SKM-1 (cell line): ENCODE results near the gene YIF1B.
"Not testable (repeated sequence)": the region's sequence is repeated elsewhere in the genome, so short reads cannot be mapped to it uniquely, and the experiment has no call there.

Experiments
- DNase-seq: peaks from one replicate; lab custom pipeline; 2025; ENCODE audit not compliant: unreplicated experiment; lab: John Stamatoyannopoulos, UW

YIF1B gene

DNA sequence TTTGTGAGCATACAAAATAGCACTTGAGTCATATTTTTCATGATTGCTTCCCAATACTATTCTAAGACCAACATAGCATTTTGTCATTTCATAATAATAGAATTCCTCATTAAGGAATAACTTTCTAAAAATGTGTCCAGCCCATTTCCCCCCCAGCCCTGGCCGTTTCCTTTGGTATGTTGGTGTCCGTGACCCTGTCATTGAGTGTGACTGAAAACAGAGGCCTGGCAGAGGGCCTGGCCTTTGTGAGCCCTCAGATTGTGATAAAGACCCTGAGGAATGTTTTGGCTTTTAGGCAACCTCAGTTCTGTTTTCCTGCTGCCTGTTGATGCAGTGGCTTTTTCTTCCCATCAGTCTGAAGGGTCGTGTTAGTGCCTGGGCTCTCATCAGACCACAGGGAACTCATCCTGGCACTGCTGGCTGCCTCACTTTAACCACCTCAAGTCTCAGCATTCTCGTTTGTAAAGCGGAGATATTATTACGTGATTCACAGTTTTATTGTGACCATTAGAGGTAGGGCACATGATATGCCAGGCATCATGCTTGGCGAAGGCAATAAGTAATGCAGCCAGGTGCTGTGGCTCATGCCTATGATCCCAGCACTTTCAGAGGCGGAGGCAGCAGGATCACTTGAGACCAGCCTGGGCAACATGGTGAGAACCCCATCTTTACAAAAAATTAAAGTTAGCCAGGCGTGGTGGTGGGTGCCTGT, 37.6 kb downstream of the YIF1B start:
- DNase-seq, result no peak

DNA sequence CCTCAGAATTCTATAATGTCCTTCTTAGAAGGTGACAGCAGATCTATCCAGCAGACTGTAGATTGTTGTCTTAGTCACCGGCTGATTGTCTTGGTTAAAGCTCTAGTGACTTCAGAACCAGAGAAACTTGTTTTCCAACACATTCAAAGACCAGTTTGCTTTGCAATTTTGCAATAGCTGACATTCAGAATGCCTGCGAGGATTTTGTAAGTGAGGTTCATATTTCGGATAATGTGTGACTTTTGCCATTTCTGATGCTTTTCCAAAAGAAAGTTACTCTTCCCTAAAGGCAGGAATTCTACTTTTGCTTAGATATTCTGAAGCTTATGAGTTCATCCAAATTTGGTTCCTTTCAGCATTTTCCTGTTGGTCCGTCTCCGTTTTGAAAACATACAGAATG, 38.2 kb downstream of the YIF1B start:
- DNase-seq, result no peak

DNA sequence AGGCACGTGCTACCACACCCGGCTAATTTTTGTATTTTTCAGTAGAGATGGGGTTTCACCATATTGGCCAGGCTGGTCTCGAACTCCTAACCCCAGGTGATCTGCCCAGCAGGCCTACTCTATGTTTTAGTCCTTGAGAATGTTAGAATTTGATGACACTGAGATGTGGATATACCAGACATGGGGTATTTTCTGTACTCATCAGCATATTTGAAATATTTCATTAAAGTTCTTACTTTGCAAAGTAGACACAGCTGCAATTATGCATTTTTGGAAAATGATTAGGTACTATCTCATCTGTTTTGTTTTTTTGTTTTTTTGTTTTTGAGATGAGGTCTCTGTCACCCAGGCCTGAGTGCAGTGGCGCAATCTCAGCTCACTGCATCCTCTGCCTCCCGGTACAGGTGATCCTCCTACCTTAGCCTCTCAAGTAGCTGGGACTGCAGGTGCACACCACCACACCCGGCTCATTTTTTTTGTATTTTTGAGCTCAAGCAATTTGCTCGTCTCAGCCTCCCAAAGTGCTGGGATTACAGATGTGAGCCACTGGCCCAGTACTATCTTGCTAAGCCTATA, 38.7 kb downstream of the YIF1B start:
- no peak for DNase-seq

DNA sequence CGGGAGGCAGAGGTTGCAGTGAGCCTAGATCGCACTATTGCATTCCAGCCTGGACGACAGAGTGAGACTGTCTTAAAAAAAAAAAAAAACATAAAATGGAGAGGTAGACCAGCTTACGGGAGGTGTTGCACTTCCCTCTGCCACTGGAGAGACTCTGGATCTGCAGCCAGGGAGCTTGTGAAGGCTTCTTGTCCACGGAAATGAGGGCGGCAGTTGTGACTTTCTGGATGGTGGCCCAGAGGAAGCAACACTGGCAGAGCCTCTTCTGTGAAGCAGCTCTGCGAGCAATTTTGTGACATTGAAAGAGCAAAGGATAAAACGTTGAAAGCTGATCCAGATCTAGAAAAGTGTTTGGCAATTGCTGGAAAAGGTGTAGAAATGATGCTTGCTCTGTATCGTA, 41.0 kb downstream of the YIF1B start:
- DNase-seq, result no peak

DNA sequence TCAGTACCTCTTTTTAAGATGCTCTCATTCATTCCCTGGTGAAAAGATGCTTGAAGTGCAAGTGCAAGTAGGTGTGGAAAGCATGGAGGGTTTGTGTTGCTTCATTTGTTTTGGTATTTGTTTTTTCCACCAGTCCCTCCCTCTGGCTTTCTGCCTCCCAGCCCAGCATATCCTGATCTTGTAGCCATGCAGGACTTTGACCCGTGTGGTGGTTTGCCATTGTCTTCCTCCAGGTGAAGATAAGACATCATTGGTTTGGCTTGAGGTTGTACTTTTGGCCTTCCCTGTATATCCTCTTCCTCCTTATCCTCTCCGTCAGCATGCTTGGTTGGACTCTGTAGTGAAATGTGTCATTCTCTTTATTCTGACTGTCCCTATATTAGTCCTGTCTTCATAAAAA, 42.2 kb downstream of the YIF1B start:
- DNase-seq, result no peak

DNA sequence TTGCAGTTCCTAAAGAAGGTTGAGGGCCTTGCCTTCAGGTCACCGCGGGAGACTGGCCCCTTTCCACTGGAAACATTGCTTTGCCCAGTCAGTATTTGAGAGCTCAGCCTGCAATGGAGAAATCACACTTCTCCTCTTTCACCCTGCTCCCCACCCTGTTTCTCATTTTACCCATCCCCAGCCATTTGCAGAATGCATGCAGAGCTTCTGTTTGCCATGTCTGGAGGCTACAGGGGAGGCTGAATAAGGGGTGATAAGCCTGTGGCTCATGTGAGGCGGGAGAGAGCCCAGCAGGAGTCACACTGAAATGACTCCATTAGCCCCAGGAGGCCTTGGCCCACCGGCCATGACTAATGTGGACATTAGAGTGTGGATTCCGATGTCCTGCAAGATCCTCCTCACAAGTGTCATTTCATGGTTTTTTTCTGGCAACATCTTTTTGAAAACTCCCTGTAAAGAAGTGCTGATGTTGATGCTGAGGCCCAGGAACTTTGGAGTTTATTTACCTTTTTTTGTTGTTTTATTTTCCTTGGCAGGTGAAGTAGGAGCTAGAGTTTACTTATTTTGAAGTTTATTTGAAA, 45.1 kb downstream of the YIF1B start:
- DNase-seq, result no peak

DNA sequence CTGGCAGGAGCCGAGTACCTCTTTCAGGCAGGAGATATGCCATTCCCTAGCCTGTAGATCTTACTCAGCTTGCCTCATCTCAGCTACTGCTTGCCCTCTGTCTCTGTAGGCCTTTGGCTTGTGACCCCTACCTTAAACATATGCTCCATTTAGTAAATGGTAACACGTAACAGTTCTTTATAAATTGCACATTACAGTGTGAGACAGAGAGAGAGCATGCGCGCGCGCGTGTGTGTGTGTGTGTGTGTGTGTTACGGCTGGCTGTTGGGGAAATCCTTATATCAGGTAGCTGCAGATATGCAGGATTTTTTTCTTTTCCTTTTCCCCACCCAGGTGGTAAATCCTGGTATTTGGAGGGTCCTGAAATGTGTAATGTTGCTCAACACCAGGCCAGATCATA, 47.2 kb downstream of the YIF1B start:
- no peak for DNase-seq

DNA sequence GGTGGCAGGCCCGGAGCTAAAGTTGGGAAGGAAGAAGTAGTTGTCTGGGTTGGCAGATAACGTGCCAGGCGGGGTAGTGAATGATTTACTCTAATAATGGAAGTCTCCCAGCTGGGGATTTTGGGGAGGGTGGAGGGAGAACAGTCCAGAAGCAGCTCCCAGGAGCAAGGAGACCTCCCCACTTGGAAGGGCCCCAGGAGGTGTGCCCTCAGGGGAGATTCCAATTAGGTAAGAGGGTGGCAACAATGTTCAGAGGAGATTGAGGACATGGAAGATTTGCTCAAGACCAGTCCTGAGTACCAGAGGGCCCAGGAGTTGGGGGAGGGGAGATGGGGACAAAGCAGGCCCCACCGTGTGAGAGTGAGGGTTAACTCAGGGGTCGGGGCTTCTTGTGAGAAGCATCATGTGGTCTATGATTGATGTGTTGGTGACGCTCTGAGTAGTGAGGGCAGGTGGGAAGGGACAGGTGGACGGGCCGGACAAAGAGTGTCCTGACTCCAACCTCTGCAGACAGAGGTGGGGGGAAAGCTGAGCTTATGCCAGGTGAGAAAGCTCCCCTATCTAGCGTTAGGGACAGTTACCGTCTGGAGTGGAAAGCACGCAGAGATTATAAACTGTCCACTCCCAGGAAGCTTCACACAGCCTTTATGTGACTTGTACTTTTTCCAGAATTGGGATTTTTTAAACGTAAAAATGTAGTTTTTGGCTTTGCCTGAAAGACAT, 47.8 kb downstream of the YIF1B start:
- DNase-seq, result no peak

DNA sequence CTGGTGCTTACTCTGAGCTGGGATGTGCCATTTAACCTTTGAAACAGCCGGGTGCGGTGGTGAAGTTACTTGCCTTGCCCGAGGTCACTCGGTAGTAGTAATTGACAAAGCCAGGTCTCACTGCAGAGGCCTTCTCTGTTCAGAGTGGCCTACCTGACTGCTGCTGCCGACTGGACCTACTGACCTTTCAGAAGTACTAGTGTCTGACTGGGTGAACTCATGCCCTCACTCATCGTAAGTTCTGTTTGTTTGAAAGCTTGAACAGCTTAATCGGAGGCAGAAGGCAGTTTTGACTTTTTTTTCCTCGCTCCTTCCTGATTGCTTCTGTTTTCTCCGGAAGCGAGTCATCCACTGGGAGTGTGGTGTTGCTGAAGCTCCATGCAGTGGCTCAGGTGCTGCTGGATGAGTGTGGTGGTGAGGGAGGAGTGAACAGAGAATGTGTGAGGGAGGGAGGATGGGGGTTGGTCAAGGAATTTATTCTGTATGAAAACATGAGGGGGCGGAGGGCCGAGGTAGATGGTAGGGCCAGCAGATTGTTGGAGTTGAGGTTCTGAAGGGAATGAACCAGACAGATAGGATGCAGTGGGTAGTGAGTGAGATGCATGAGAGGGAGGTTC, 48.7 kb downstream of the YIF1B start:
- DNase-seq, result no peak

DNA sequence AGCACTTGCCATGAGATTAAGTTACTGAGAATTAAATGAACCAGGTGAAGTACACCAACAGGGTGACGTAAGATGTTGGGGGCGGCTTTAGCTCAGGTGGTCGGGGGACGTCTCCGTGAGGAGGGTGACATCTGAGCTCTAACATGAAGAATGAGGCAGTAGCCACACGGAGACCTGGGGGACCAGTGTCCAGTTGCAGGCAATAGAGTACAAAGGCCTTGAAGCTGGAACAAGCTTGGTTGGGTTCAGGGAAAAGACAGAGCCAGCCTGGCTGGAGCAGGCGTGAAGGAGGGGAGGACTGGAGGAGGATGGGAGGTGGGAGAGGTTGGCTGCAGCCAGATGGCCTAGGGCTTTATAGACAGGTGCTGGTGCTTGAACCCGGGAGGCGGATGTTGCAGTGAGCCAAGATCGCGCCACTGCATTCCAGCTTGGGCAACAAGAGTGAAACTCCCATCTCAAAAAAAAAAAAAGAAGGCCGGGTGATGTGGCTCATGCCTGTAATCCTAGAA, 49.8 kb downstream of the YIF1B start:
- no peak for DNase-seq

DNA sequence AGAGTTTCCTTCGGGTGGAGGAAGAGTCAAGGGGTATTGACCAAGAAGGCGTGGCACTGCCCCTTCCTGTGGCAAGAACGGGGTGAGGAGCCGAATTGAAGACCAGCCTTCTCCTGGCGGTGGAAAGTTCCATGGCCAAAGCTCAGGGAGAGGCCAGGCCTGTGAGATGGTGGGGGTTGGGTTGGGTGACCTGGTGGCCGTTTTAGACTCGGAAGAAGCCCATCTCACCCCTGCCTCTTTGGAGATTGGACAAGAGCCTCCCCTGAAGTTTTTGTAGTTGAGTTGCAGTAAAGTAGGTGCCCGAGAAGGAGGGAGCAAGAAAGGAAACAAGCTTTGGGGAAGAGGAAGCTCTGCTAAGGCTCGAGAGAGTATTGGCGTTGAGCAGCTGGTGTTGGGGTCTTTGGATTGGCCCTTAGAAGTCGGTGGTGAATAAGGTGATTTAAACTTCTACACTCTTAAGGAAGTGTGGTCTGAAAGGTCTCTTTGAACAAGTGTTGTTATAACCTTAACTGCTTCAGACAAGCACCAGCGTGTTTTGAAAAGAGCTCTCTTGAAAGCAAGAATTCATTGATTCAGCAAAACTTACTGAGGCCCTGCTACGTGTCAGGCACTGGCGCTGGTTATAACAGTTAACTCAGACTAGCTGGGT, 50.4 kb downstream of the YIF1B start:
- DNase-seq, result no peak

DNA sequence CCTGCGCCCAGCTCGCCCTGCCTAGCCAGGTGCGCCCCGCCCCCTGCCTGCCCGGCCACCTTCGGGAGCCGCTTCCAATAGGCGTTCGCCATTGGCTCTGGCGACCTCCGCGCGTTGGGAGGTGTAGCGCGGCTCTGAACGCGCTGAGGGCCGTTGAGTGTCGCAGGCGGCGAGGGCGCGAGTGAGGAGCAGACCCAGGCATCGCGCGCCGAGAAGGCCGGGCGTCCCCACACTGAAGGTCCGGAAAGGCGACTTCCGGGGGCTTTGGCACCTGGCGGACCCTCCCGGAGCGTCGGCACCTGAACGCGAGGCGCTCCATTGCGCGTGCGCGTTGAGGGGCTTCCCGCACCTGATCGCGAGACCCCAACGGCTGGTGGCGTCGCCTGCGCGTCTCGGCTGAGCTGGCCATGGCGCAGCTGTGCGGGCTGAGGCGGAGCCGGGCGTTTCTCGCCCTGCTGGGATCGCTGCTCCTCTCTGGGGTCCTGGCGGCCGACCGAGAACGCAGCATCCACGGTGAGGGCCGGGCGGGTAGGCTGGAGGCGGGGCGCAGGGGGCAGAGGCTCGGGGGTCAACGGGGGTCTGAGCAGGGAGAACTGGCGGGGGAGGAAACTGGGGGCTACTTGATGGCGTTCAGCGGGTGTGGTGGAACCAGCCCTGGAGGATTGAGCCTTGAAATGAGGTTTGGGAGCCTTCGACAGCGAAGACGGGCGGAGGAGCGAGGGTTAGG, 51.1 kb downstream of the YIF1B start, which contains the start of gene SPINT2:
Gene SPINT2 (plus strand): TSS at position 88 of the 727 bp plus-strand sequence. CDS start 320 bp downstream, at position 408.
- no peak for DNase-seq

DNA sequence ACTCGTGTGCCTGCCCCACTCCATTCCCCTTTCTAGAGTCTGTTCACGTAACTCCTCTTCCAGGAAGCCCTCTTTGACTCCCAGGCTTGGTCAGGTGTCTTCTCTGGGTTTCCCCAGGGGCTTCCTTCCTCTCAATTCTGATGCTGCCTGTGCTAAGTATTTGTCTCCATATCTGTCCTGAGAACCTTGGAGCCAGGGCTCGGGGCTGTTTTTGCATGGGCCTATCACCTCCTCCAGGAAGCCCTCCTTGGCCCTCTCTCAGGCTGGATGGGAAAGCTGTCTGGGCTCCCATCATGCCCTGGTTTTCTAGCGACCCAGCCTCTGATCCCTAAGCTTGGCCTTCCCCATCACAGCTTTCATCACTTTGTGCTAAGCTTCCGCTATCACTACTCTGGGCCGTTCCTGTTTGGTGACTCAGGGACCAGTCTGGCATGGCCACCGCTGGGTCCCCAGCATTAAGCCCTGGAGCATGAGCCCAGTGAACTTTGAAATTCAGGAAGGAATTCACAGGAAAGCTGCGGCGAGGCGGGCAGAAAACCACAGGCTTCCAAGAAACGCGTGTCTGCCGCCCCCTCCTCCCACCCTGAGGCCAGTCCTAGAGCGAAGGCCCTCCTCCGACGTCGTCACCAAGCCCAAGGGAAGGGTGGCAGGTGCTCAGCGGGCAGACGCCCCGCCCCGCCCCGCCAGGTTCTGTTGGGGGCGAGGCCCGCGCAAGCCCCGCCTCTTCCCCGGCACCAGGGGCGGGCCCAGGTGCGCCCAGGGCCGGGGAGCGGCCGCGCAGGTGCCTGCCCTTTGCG, 51.9 kb downstream of the YIF1B start:
- DNase-seq, result no peak

DNA sequence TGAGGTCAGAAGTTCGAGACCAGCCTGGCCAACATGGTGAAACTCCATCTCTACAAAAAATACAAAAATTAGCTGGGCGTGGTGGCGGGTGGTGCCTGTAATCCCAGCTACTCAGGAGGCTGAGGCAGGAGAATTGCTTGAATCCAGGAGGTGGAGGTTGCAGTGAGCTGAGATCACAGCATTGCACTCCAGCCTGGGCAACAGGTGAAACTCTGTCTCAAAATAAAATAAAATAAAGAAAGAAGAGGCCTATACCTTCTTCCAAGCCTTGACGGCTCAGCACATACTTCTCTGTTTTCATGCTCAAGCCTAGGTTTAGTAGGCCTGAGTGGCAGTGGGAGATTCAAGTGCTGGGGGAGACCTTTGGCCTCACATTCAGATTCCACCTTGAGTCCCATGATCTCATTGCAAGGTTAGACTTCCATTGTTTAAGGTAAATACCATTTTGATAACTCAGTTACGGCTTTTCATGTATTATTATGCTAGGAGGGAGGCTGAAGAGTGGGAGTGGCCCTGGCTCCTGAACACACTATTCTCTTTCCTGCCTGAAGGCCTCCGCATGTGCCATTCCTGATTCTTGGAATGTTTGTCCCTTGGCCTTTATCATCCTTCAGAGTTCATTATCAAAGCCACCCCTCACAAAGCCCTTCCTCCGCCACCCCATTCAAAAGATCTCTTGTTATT, 53.0 kb downstream of the YIF1B start:
- no peak for DNase-seq

DNA sequence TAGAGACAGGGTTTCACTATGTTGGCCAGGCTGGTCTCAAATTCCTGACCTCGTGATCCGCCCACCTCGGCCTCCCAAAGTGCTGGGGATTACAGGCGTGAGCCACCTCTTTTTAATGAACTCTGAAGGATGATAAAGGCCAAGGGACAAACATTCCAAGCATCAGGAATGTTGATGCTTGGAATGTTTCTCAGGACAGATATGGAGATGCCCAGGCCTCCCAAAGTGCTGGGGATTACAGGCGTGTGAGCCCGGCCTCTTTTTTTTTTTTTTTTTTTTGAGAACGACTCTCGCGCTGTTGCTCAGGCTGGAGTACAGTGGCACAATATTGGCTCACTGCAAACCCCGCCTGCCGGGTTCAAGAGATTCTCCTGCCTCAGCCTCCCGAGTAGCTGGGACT, 53.8 kb downstream of the YIF1B start:
- not testable (repeated sequence) for DNase-seq

DNA sequence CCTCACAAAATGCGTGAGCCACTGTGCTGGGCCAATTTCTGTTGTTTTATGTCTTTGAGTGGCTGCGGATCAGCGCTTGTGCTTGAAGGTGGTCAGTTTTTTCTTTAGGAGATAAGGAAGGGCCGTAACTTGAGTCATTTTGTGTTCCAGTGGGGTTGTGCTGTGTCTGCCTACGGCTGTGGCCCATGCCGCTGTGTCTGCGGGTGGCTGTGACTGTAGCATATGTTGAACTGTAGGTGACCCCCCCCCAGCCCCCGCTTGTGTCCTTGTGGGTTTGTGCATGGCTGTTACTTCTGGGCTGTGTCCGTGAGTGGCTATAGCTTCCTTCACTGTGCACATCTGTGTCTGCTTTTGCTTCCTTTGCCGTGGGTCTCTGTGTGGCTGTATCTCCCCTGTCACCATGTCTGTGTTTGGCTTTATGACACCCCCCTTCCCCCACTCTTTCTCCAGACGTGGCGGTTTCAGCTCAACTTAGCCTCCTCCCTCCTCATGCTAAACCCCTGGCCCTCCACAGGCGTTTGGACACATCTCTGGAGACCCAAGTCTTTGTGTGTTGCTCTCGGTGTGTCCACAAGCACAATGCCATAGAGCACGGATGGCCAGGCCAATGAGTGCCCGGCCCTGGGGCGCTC, 60.2 kb downstream of the YIF1B start:
- DNase-seq, result no peak

DNA sequence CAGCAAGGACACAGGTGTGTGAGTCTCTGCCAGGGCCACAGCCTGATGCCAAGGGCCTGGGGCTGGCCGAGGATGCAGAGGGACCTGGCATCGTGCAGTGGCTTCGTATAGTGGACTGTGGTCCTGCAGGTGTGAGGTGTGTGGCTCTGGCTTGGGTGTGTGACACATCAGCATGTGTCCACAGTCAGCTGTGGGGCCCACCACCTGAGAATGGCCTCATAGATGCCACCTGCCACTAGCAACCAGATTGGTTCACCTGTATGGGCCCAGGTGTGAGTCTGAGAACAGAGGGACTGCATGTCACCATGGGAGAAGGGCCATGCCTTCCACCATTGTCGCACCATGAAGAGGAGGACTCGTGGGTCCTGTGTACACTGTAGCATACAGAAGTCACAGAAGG, 62.0 kb downstream of the YIF1B start:
- DNase-seq, result no peak
